HEK293 (cell line): ENCODE data around the gene MYO1C.
A peak's percentile ranks its signal among the peaks of the same experiment; 100 is the strongest.

ENCODE experiments used
- CTCF ChIA-PET: fragments of 350-600 bp; formaldehyde crosslinking; extraction: SDS; loops from one replicate; lab custom pipeline; 2021; ENCODE audit warnings: antibody characterized with exemption; lab: Yijun Ruan, JAX
- POLR2A ChIA-PET: fragments of 300-600 bp; formaldehyde crosslinking; extraction: SDS; loops from one replicate; lab custom pipeline; 2020; ENCODE audit warnings: antibody characterized with exemption, inconsistent platforms; lab: Yijun Ruan, JAX
- H3K27ac ChIP-seq: fragments of 200-500 bp; sonication (Bioruptor generic); 2 replicates; pipeline ENCODE4 v1.5.1; 2014; ENCODE audit warnings: low read depth, low read length, control low read depth, inconsistent platforms; ENCODE audit errors: extremely low read depth
- H3K36me3 ChIP-seq, 2 experiments: fragments of 200-500 bp in 1 of 2; sonication (Bioruptor generic) in 1 of 2; 1 replicate in 1 of 2; 2 replicates in 1 of 2; pipeline ENCODE4 v1.5.1; 2014 to 2017; ENCODE audit warnings: inconsistent platforms in 2 of 2, low read length in 2 of 2; ENCODE audit not compliant: control insufficient read depth in 2 of 2, insufficient read depth in 1 of 2
- H3K4me1 ChIP-seq: fragments of 200-500 bp; sonication (Bioruptor generic); 2 replicates; pipeline ENCODE4 v1.5.1; 2014; ENCODE audit warnings: mild to moderate bottlenecking, low read length, inconsistent platforms; ENCODE audit not compliant: control insufficient read depth, insufficient read depth
- H3K4me3 ChIP-seq: 2 replicates; pipeline ENCODE4 v1.5.1; 2011; ENCODE audit warnings: low read depth, mild to moderate bottlenecking, control low read depth, low read length, moderate library complexity
- H3K9me3 ChIP-seq: fragments of 200-500 bp; sonication (Bioruptor generic); 2 replicates; pipeline ENCODE4 v1.5.1; 2014; ENCODE audit warnings: low read depth, low read length, inconsistent platforms; ENCODE audit not compliant: control insufficient read depth, insufficient read depth
- FEZF1 ChIP-seq: fragments of 450-650 bp; formaldehyde crosslinking; IDR thresholded peaks from 2 replicates; pipeline ENCODE4 v1.5.1; 2016; ENCODE audit warnings: missing biosample characterization, missing genetic modification characterization
- GLIS2 ChIP-seq: fragments of 450-650 bp; formaldehyde crosslinking; IDR thresholded peaks from 2 replicates; pipeline ENCODE4 v1.5.1; 2016; ENCODE audit warnings: missing biosample characterization, missing genetic modification characterization
- KLF7 ChIP-seq: fragments of 450-650 bp; formaldehyde crosslinking; IDR thresholded peaks from 2 replicates; pipeline ENCODE4 v1.5.1; 2016; ENCODE audit warnings: missing biosample characterization, missing genetic modification characterization, borderline replicate concordance
- PRDM1 ChIP-seq: fragments of 450-650 bp; formaldehyde crosslinking; IDR thresholded peaks from 2 replicates; pipeline ENCODE4; 2016; ENCODE audit warnings: missing biosample characterization, missing genetic modification characterization
- SCRT1 ChIP-seq: fragments of 450-650 bp; formaldehyde crosslinking; IDR thresholded peaks from 2 replicates; pipeline ENCODE4 v1.5.1; 2016; ENCODE audit warnings: missing biosample characterization, missing genetic modification characterization, borderline replicate concordance
- SCRT2 ChIP-seq: fragments of 450-650 bp; formaldehyde crosslinking; IDR thresholded peaks from 2 replicates; pipeline ENCODE4 v1.5.1; 2016; ENCODE audit warnings: missing biosample characterization, missing genetic modification characterization
- ZBTB20 ChIP-seq: fragments of 450-650 bp; formaldehyde crosslinking; IDR thresholded peaks from 2 replicates; pipeline ENCODE4 v1.5.1; 2016; ENCODE audit warnings: missing biosample characterization, missing genetic modification characterization
- ZBTB21 ChIP-seq: fragments of 450-650 bp; formaldehyde crosslinking; IDR thresholded peaks from 2 replicates; pipeline ENCODE4 v1.5.1; 2017; ENCODE audit warnings: missing biosample characterization, missing genetic modification characterization
- ZEB2 ChIP-seq: fragments of 450-650 bp; formaldehyde crosslinking; IDR thresholded peaks from 2 replicates; pipeline ENCODE4 v1.5.1; 2016; ENCODE audit warnings: missing biosample characterization, missing genetic modification characterization
- ZFP41 ChIP-seq: fragments of 450-650 bp; formaldehyde crosslinking; IDR thresholded peaks from 2 replicates; pipeline ENCODE4 v1.5.1; 2016; ENCODE audit warnings: missing biosample characterization, missing genetic modification characterization, borderline replicate concordance
- ZNF184 ChIP-seq: fragments of 450-650 bp; IDR thresholded peaks from 2 replicates; pipeline ENCODE4 v1.5.1; 2018; ENCODE audit warnings: missing biosample characterization, mild to moderate bottlenecking, missing genetic modification characterization
- ZNF266 ChIP-seq: fragments of 450-650 bp; formaldehyde crosslinking; IDR thresholded peaks from 2 replicates; pipeline ENCODE4 v1.5.1; 2016; ENCODE audit warnings: missing biosample characterization, missing genetic modification characterization, low read depth
- ZNF335 ChIP-seq: fragments of 450-650 bp; formaldehyde crosslinking; conservative IDR thresholded peaks from 2 replicates; pipeline ENCODE4 v1.5.1; 2016; ENCODE audit warnings: missing biosample characterization, missing genetic modification characterization
- ZNF391 ChIP-seq: fragments of 450-650 bp; formaldehyde crosslinking; IDR thresholded peaks from 2 replicates; pipeline ENCODE4 v1.5.1; 2016; ENCODE audit warnings: low read depth, missing biosample characterization, missing genetic modification characterization, borderline replicate concordance
- ZNF558 ChIP-seq: fragments of 450-650 bp; formaldehyde crosslinking; IDR thresholded peaks from 2 replicates; pipeline ENCODE4 v1.5.1; 2016; ENCODE audit warnings: missing biosample characterization, missing genetic modification characterization
- ZNF768 ChIP-seq: fragments of 450-650 bp; formaldehyde crosslinking; IDR thresholded peaks from 2 replicates; pipeline ENCODE4 v1.5.1; 2018; ENCODE audit warnings: missing biosample characterization, mild to moderate bottlenecking, missing genetic modification characterization
- ZNF776 ChIP-seq: fragments of 450-650 bp; formaldehyde crosslinking; IDR thresholded peaks from 2 replicates; pipeline ENCODE4 v1.5.0; 2017; ENCODE audit warnings: missing biosample characterization, missing genetic modification characterization, borderline replicate concordance
- ZSCAN30 ChIP-seq: fragments of 450-650 bp; IDR thresholded peaks from 2 replicates; pipeline ENCODE4 v1.5.1; 2018; ENCODE audit warnings: missing biosample characterization, mild to moderate bottlenecking, missing genetic modification characterization, moderate library complexity
- TF ChIP-seq, protein P1 (sequence below): fragments of 450-650 bp; formaldehyde crosslinking; IDR thresholded peaks from 2 replicates; pipeline ENCODE4 v1.5.1; 2016; ENCODE audit warnings: missing biosample characterization, missing genetic modification characterization, borderline replicate concordance
- TF ChIP-seq, protein P2 (sequence below): fragments of 450-650 bp; formaldehyde crosslinking; IDR thresholded peaks from 2 replicates; pipeline ENCODE4 v1.5.1; 2016; ENCODE audit warnings: missing biosample characterization, missing genetic modification characterization
- TF ChIP-seq, protein P3 (sequence below): fragments of 450-650 bp; formaldehyde crosslinking; IDR thresholded peaks from 2 replicates; pipeline ENCODE4 v1.5.1; 2016; ENCODE audit warnings: missing biosample characterization, missing genetic modification characterization
- TF ChIP-seq, protein P4 (sequence below): fragments of 450-650 bp; formaldehyde crosslinking; IDR thresholded peaks from 2 replicates; pipeline ENCODE4 v1.5.1; 2016; ENCODE audit warnings: missing biosample characterization, missing genetic modification characterization

The MYO1C gene

DNA sequence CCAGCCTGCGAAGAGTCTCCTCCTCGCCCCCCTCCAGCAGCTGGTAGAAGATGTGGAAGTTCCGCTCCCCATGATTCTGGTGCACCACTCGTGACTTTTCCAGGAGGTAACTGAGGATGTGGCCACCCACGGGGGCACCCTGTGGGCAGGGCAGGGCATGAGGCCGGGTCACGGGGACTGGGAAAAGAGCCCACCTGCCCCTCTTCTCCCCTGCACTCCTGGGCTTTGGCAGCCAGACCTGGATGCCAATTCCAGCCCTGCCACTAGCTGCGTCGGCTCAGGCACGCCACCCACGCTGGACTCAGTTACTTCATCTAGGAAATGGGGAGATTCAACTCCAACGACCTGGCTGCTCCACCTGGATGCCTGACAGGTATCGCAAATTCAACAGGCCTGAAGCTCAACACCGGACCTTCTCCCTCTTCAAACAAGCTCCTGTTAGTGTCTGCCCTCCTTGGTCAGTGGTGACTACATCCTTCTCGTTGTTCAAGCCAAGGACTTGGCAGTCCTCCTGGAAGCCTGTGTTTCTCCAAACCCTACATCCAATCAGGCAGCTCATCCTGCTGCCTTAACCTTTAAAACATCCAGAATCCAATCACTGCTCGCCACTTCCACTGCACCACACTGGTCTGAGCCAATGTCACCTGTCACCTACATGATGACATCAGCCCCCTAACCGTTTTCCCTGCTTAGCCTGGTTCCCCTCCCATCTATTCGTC, 11.6 kb downstream of the MYO1C start (continued):
- TF ChIP-seq ZEB2 (tag by site-specific recombination) (no peak), ZNF266 (no peak), GLIS2 (peak; percentile 13; the same call in 1 of the 2 replicates), ZSCAN30 (tag by site-specific recombination) (no peak)
- TF ChIP-seq, protein P1, sequence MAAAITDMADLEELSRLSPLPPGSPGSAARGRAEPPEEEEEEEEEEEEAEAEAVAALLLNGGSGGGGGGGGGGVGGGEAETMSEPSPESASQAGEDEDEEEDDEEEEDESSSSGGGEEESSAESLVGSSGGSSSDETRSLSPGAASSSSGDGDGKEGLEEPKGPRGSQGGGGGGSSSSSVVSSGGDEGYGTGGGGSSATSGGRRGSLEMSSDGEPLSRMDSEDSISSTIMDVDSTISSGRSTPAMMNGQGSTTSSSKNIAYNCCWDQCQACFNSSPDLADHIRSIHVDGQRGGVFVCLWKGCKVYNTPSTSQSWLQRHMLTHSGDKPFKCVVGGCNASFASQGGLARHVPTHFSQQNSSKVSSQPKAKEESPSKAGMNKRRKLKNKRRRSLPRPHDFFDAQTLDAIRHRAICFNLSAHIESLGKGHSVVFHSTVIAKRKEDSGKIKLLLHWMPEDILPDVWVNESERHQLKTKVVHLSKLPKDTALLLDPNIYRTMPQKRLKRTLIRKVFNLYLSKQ: no peak

DNA sequence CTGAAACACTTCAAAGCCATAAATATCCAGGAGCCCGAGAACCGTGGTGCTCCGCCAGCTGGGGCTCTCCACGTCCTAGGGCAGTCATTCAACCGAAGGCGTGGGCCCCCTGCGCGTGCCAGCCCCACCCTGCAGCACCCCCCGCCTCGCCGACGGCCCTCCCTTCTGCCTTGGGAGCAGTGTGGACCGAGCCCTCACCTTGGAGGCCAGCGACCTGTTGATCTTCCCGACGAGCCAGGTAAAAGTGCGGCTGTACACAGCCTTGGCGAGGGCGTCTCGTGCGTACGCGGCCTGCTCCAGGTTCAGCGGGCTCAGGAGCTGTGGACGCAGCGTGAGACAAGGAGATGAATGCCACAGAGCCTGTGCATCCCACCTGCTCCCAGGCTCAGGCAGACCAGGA, 14.1 kb downstream of the MYO1C start:
- ChIA-PET POLR2A (interaction anchor here (0.9 kb wide), 1 partner anchor 16 kb away, joined by 3 read pairs; no protein-coding TSS in a partner anchor), CTCF (interaction anchor here (0.9 to 1.2 kb wide), 2 partner anchors 113 kb away, joined by 3 to 5 read pairs; no protein-coding TSS in a partner anchor)
- TF ChIP-seq SCRT2 (tag by site-specific recombination): peak; percentile 91
- peak; percentile 76; the same call in 1 of the 2 replicates for TF ChIP-seq SCRT1 (tag by site-specific recombination)
- no peak for TF ChIP-seq ZBTB20
- Histone ChIP-seq H3K4me3 (no peak overlapping the region), H3K36me3 (peaks cover 27 to 85% of the 10 kb centered on the region in 2 experiments; a peak in 2 of 3 replicates), H3K4me1 (no peaks in the 10 kb centered on the region), H3K9me3 (no peaks in the 10 kb centered on the region), H3K27ac (no peak overlapping the region)

DNA sequence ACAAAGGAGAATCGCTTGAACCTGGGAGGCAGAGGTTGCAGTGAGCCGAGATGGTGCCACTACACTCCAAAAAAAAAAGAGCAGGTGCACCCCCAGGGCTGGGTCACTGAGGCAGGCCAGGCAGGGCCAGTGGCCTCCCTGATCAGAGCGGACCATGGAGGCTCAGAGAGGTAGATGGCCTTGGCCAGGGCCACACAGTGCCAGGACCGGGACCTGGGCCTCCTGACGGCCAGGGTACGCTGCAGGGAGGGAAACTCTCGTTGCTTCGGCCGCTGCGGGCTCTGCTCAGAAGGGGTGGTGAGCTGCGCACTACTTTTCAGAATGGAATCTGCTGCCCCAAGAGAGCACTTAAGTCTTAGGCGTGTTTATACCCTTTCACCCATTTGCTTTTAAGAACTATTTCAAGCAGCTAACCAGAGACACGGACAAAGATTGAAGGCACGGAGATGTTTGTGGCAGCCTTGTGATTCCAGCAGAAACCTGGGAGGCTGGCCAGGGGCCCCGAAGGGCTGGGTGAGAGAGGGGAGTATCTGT, 17.1 kb downstream of the MYO1C start:
- Histone ChIP-seq H3K4me3 (no peak overlapping the region), H3K9me3 (no peaks in the 10 kb centered on the region), H3K27ac (no peak overlapping the region), H3K4me1 (no peaks in the 10 kb centered on the region), H3K36me3 (peaks cover 15 to 82% of the 10 kb centered on the region in 2 experiments; a peak in 2 of 3 replicates)
- CTCF ChIA-PET: interaction anchor here (0.6 to 0.9 kb wide), 3 partner anchors 11 to 217 kb away, joined by 3 to 5 read pairs (median 5); no protein-coding TSS in a partner anchor
- TF ChIP-seq ZNF768 (tag by site-specific recombination) (0 out of 2 replicates have a peak, but pooled peaks have one; percentile 4), ZNF776 (no peak)
- POLR2A ChIA-PET: interaction anchor here (0.9 to 2.5 kb wide), 4 partner anchors 12 to 23 kb away, joined by 4 to 11 read pairs (median 5); no protein-coding TSS in a partner anchor

DNA sequence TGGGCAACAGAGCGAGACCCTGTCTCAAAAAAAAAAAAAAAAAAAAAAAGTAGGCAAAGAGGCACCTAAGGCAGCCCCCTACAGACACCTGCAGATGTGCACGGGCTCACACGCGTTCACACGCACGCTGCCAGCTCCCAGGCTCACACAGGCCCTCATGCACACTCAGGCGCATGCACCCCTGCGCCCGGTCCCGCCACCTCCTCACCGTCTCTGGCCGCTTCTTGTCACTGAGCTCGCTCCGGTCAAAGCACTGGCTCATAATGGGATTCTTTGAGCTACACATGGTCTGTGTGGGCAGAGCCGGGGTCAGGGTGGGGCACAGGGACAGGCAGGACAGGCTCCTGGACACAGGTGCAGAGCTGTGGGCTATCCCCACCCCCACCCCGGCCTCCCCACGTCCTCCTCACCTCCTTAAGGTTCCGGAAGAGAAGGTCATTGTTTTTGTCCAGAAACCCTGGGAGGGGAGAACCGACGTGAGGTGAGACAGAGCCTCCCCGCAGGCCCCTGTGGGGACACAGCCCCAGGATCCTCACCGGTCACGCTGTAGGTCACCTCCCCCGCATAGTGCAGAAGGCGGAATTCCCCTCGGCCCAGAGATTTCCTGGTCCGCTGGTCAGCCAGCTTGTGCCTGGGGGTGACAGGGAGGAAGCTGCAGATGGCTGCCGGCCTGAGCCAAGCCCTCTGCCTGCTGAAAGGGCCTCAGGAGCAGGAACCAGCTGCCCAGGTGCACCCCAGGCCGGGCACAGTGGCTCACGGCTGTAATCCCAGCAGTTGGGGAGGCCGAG, 17.9 kb downstream of the MYO1C start:
- POLR2A ChIA-PET: interaction anchor here (0.9 to 2.2 kb wide), 4 partner anchors 12 to 93 kb away, joined by 3 to 5 read pairs (median 4); no protein-coding TSS in a partner anchor
- CTCF ChIA-PET: interaction anchor here (0.6 to 0.8 kb wide), 3 partner anchors 141 to 479 kb away, joined by 3 to 10 read pairs (median 5); no protein-coding TSS in a partner anchor
- Histone ChIP-seq H3K36me3 (peaks cover 12 to 85% of the 10 kb centered on the region in 2 experiments; a peak in 2 of 3 replicates), H3K27ac (no peak overlapping the region), H3K4me3 (no peak overlapping the region), H3K9me3 (no peaks in the 10 kb centered on the region), H3K4me1 (no peaks in the 10 kb centered on the region)
- TF ChIP-seq FEZF1 (tag by site-specific recombination): no peak
- no peak for TF ChIP-seq PRDM1 (tag by site-specific recombination)
- no peak for TF ChIP-seq ZNF335 (tag by site-specific recombination)
- TF ChIP-seq, protein P2, sequence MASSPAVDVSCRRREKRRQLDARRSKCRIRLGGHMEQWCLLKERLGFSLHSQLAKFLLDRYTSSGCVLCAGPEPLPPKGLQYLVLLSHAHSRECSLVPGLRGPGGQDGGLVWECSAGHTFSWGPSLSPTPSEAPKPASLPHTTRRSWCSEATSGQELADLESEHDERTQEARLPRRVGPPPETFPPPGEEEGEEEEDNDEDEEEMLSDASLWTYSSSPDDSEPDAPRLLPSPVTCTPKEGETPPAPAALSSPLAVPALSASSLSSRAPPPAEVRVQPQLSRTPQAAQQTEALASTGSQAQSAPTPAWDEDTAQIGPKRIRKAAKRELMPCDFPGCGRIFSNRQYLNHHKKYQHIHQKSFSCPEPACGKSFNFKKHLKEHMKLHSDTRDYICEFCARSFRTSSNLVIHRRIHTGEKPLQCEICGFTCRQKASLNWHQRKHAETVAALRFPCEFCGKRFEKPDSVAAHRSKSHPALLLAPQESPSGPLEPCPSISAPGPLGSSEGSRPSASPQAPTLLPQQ: no peak
- TF ChIP-seq, protein P3, sequence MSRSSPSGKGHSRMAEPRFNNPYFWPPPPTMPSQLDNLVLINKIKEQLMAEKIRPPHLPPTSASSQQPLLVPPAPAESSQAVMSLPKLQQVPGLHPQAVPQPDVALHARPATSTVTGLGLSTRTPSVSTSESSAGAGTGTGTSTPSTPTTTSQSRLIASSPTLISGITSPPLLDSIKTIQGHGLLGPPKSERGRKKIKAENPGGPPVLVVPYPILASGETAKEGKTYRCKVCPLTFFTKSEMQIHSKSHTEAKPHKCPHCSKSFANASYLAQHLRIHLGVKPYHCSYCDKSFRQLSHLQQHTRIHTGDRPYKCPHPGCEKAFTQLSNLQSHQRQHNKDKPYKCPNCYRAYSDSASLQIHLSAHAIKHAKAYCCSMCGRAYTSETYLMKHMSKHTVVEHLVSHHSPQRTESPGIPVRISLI (tag by site-specific recombination): no peak
- no peak for TF ChIP-seq ZBTB21 (tag by site-specific recombination)
- TF ChIP-seq ZFP41 (tag by site-specific recombination): no peak
- no peak for TF ChIP-seq KLF7 (tag by site-specific recombination)
- TF ChIP-seq, protein P4, sequence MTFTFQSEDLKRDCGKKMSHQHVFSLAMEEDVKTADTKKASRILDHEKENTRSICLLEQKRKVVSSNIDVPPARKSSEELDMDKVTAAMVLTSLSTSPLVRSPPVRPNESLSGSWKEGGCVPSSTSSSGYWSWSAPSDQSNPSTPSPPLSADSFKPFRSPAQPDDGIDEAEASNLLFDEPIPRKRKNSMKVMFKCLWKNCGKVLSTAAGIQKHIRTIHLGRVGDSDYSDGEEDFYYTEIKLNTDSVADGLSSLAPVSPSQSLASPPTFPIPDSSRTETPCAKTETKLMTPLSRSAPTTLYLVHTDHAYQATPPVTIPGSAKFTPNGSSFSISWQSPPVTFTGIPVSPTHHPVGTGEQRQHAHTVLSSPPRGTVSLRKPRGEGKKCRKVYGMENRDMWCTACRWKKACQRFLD (tag by site-specific recombination): no peak
- TF ChIP-seq ZNF184 (tag by site-specific recombination): no peak
- TF ChIP-seq ZNF558 (tag by site-specific recombination): no peak
- no peak for TF ChIP-seq ZNF391 (tag by site-specific recombination)
